IMR-90 (cell line): ENCODE data around the gene CCNK. TPM values are rescaled to one million over a fixed set of nuclear protein-coding genes. Genes with fewer than 3 reads are reported as not detected.

Experiments used
- ATAC-seq: fragments of 200-7000 bp; cut with Tn5 transposase; 2 replicates; pipeline ENCODE4 v1.9.1; 2020; ENCODE audit warnings: low read depth, mild to moderate bottlenecking, moderate library complexity
- BruUV-seq: library from RNA; stranded (reverse); fragments of 400-500 nt; replicated peaks from 2 replicates; lab custom pipeline; 2021; lab: Mats Ljungman, UMichigan
- CTCF ChIA-PET: fragments of 300-600 bp; formaldehyde crosslinking; extraction: SDS; loops from one replicate; lab custom pipeline; 2021; ENCODE audit warnings: antibody characterized with exemption; lab: Yijun Ruan, JAX
- POLR2A ChIA-PET: fragments of 300-600 bp; sonication (Branson Sonifier 250); formaldehyde crosslinking; loops from one replicate; lab custom pipeline; 2022; ENCODE audit warnings: antibody characterized with exemption; ENCODE audit not compliant: unreplicated experiment; lab: Charles Lee
- DNase-seq: peaks from one replicate; pipeline ENCODE4 v3.0.0; 2013
- H2AFZ ChIP-seq: replicated peaks from 2 replicates; pipeline ENCODE3; 2013; ENCODE audit warnings: low read length, mild to moderate bottlenecking; ENCODE audit not compliant: poor library complexity
- H2AK5ac ChIP-seq: 2 replicates; pipeline ENCODE4 v1.6.1; 2013; ENCODE audit warnings: low read depth, low read length, inconsistent platforms
- H2AK9ac ChIP-seq: replicated peaks from 2 replicates; pipeline ENCODE3; 2013; ENCODE audit warnings: mild to moderate bottlenecking, low read depth, low read length, moderate library complexity; ENCODE audit not compliant: poor library complexity
- H2BK120ac ChIP-seq: 2 replicates; pipeline ENCODE4 v1.6.1; 2013; ENCODE audit warnings: low read depth, low read length, inconsistent platforms
- H2BK15ac ChIP-seq: 3 replicates; pipeline ENCODE4 v1.6.1; 2013; ENCODE audit warnings: low read depth, low read length, inconsistent platforms
- H2BK20ac ChIP-seq: 2 replicates; pipeline ENCODE4 v1.6.1; 2013; ENCODE audit warnings: low read depth, mild to moderate bottlenecking, inconsistent platforms, low read length, moderate library complexity
- H2BK5ac ChIP-seq: 2 replicates; pipeline ENCODE4 v1.6.1; 2013; ENCODE audit warnings: mild to moderate bottlenecking, low read depth, low read length, inconsistent platforms; ENCODE audit not compliant: poor library complexity, severe bottlenecking
- H3K14ac ChIP-seq: replicated peaks from 2 replicates; pipeline ENCODE4 v1.6.1; 2013; ENCODE audit warnings: low read depth, low read length, inconsistent platforms
- H3K18ac ChIP-seq: 2 replicates; pipeline ENCODE4 v1.6.1; 2013; ENCODE audit warnings: low read depth, low read length, control low read depth
- H3K23ac ChIP-seq: 2 replicates; pipeline ENCODE4 v1.6.1; 2013; ENCODE audit warnings: low read depth, low read length, inconsistent platforms
- H3K27ac ChIP-seq: 2 replicates; pipeline ENCODE4 v1.5.1; 2013; ENCODE audit warnings: mild to moderate bottlenecking, control low read depth, low read length; ENCODE audit not compliant: insufficient read depth
- H3K27me3 ChIP-seq: 2 replicates; pipeline ENCODE4 v1.6.1; 2013; ENCODE audit warnings: low read length; ENCODE audit not compliant: control insufficient read depth, insufficient read depth
- H3K36me3 ChIP-seq: 2 replicates; pipeline ENCODE4 v1.6.1; 2013; ENCODE audit warnings: low read length, mixed read lengths; ENCODE audit not compliant: control insufficient read depth, insufficient read depth
- H3K4ac ChIP-seq: 2 replicates; pipeline ENCODE4 v1.6.1; 2013; ENCODE audit warnings: low read depth, low read length, inconsistent platforms
- H3K4me1 ChIP-seq: 2 replicates; pipeline ENCODE4 v1.6.1; 2013; ENCODE audit warnings: low read length, mixed read lengths; ENCODE audit not compliant: control insufficient read depth, insufficient read depth
- H3K4me2 ChIP-seq: 2 replicates; pipeline ENCODE4 v1.6.1; 2013; ENCODE audit warnings: low read depth, mild to moderate bottlenecking, control low read depth, low read length, moderate library complexity
- H3K4me3 ChIP-seq: 2 replicates; pipeline ENCODE4 v1.5.1; 2013; ENCODE audit warnings: low read depth, mild to moderate bottlenecking, control low read depth, low read length, moderate library complexity; ENCODE audit not compliant: insufficient read depth
- H3K56ac ChIP-seq: 2 replicates; pipeline ENCODE4 v1.6.1; 2013; ENCODE audit warnings: low read length, inconsistent platforms; ENCODE audit not compliant: insufficient read depth; ENCODE audit errors: extremely low read depth
- H3K79me1 ChIP-seq, 2 experiments: 2 replicates each; pipeline ENCODE4 v1.6.1; 2013; ENCODE audit warnings: low read length in 2 of 2, inconsistent platforms in 1 of 2, low read depth in 1 of 2
- H3K9ac ChIP-seq: 2 replicates; pipeline ENCODE4 v1.6.1; 2013; ENCODE audit warnings: low read depth, low read length, control low read depth
- H3K9me1 ChIP-seq: 2 replicates; pipeline ENCODE4 v1.6.1; 2013; ENCODE audit warnings: low read length, inconsistent platforms; ENCODE audit not compliant: insufficient read depth
- H3K9me3 ChIP-seq: 2 replicates; pipeline ENCODE4 v1.6.1; 2013; ENCODE audit warnings: low read length; ENCODE audit not compliant: control insufficient read depth, insufficient read depth
- H4K20me1 ChIP-seq: 2 replicates; pipeline ENCODE4 v1.6.1; 2013; ENCODE audit warnings: low read length, inconsistent platforms; ENCODE audit not compliant: insufficient read depth
- H4K5ac ChIP-seq: 2 replicates; pipeline ENCODE4 v1.6.1; 2013; ENCODE audit warnings: mild to moderate bottlenecking, low read depth, low read length, control low read depth
- H4K8ac ChIP-seq, 2 experiments: 2 replicates each; pipeline ENCODE4 v1.6.1; 2013; ENCODE audit warnings: low read depth in 2 of 2, low read length in 2 of 2, control low read depth in 1 of 2, inconsistent platforms in 1 of 2
- H4K91ac ChIP-seq: 2 replicates; pipeline ENCODE4 v1.6.1; 2013; ENCODE audit warnings: low read depth, low read length, inconsistent platforms; ENCODE audit not compliant: insufficient read depth
- CTCF ChIP-seq: conservative IDR thresholded peaks from 2 replicates; pipeline ENCODE4 v1.5.1; 2012; ENCODE audit warnings: mild to moderate bottlenecking, low read depth, low read length, improper control_type of control experiment
- MAZ ChIP-seq: IDR thresholded peaks from 2 replicates; pipeline ENCODE4 v1.6.1; 2012; ENCODE audit warnings: low read depth, mild to moderate bottlenecking, low read length, improper control_type of control experiment, moderate library complexity, borderline replicate concordance
- POLR2A ChIP-seq: IDR thresholded peaks from 2 replicates; pipeline ENCODE4 v1.6.1; 2012; ENCODE audit warnings: mild to moderate bottlenecking, low read depth, low read length
- RAD21 ChIP-seq: IDR thresholded peaks from 2 replicates; pipeline ENCODE4 v1.6.1; 2012; ENCODE audit warnings: low read length, improper control_type of control experiment
- SMC3 ChIP-seq: fragments of 150-350 bp; IDR thresholded peaks from 2 replicates; pipeline ENCODE4 v1.6.1; 2016; ENCODE audit warnings: low read depth, mild to moderate bottlenecking, antibody characterized with exemption, low read length, moderate library complexity
- WGBS, 2 experiments: methylation state at CpG; one replicate each; pipeline versions ENCODE4 v1.1.5 to v1.1.7; 2013; ENCODE audit warnings: missing lambda C conversion rate in 2 of 2; ENCODE audit not compliant: insufficient read length in 1 of 2; ENCODE audit errors: extremely low coverage in 2 of 2; 5-methylcytosine and 5-hydroxymethylcytosine counted together
- dilution Hi-C: fragments of 300-500 bp; cut with HindIII; formaldehyde crosslinking; loops from one replicate; pipeline ENCODE4 v1.14.3; 2018; ENCODE audit warnings: low sequenced_read_pairs; ENCODE audit not compliant: unreplicated experiment
- in situ Hi-C: fragments of 300-500 bp; cut with MboI; formaldehyde crosslinking; loops from 3 replicates; pipeline ENCODE4 v1.14.3; 2019; ENCODE audit warnings: low sequenced_read_pairs, inconsistent platforms, mixed read lengths
- intact Hi-C: fragments of 100-400 bp; cut with micrococcal nuclease; formaldehyde crosslinking; loops from 2 replicates; pipeline ENCODE4 v1.10.0; 2022
- polyA plus RNA-seq, 3 experiments: library from polyadenylated mRNA; depleted of rRNA; stranded (reverse); fragments of >200 nt; gene quantifications; 2 replicates each; pipeline ENCODE4 v1.2.3, GENCODE V29; 2012; ENCODE audit warnings: low replicate concordance in 1 of 3
- total RNA-seq: library from RNA; depleted of rRNA; stranded (reverse); fragments of >200 nt; gene quantifications from 2 replicates; pipeline ENCODE4 v1.2.3, GENCODE V29; 2012

CCNK gene
- total and polyA plus RNA-seq, 2 of the 4 experiments (the other 2 are of a cell fraction), result 18.8 to 38.3 TPM

GRCh38 chr14:99524091-99524661 lies 43.0 kb downstream of the CCNK start (continued):
- TF ChIP-seq MAZ, result no peak

GRCh38 chr14:99524804-99525698 lies 43.8 kb downstream of the CCNK start:
- ChIA-PET CTCF (no interaction called here), POLR2A (interaction anchor here (1.4 kb wide), 1 partner anchor 11 kb away, joined by 3 read pairs; no protein-coding TSS in a partner anchor)
- Histone ChIP-seq H2AFZ (peak overlapping the region; percentile 1), H3K4ac (peak overlapping the region; percentile 41; the same call in 1 of the 2 replicates), H3K4me2 (no peak overlapping the region), H2AK5ac (peak overlapping the region; percentile 66; the same call in 1 of the 2 replicates), H3K9me3 (no peaks in the 10 kb centered on the region), H3K36me3 (no peaks in the 10 kb centered on the region), H4K91ac (peak overlapping the region; percentile 11), H3K9ac (no peak overlapping the region), H3K27me3 (no peaks in the 10 kb centered on the region), H2BK5ac (peak overlapping the region; percentile 17), H3K9me1 (peaks cover 14% of the 10 kb centered on the region), H2BK20ac (no peak overlapping the region; the same call in 1 of the 2 replicates), H3K14ac (no peak overlapping the region), H3K4me3 (no peak overlapping the region), H2BK15ac (no peak overlapping the region), H3K18ac (no peak overlapping the region), H4K5ac (no peak overlapping the region), H3K79me1 (peaks cover 19 to 77% of the 10 kb centered on the region in 2 experiments), H3K56ac (no peak overlapping the region), H2BK120ac (peak overlapping the region; percentile 8; the same call in 1 of the 2 replicates), H3K27ac (no peak overlapping the region), H2AK9ac (peak overlapping the region; percentile 68), H3K4me1 (peaks cover 35% of the 10 kb centered on the region), H4K8ac (peak overlapping the region in 1 of 2 experiments; percentile 28; a peak in 1 of 4 replicates), H4K20me1 (peaks cover 11% of the 10 kb centered on the region), H3K23ac (no peak overlapping the region)
- in situ Hi-C loops, result loop anchor here (5.0 to 10.0 kb wide), 2 partner anchors 97 to 380 kb away; no protein-coding TSS in a partner anchor
- peak; percentile 59 for DNase-seq
- WGBS, 2 experiments, result 81% methylated on average over 7 of the region's 17 CpGs; no CpG with 5 or more reads in 1 of the 2 experiments
- intact Hi-C loops, result loop anchor here (5.0 kb wide), 1 partner anchor 157 kb away; the partner anchor contains the start of gene CYP46A1
- peak; percentile 54 for ATAC-seq
- dilution Hi-C loops, result no loop called here
- peak; percentile 49 for TF ChIP-seq CTCF
- TF ChIP-seq RAD21, result peak; percentile 60
- no peak for TF ChIP-seq POLR2A
- peak; percentile 50 for TF ChIP-seq SMC3
- no TSS peak for BruUV-seq
